Measurements from ENCODE around the gene ZNF683. TPM values are rescaled to one million over a fixed set of nuclear protein-coding genes. Genes with fewer than 3 reads are reported as not detected.

ZNF683 gene
- total and polyA plus RNA-seq, 9 of the 15 experiments (the other 6 are each of a cell fraction or from before 2014, with no cell fraction given), result not detected

DNA sequence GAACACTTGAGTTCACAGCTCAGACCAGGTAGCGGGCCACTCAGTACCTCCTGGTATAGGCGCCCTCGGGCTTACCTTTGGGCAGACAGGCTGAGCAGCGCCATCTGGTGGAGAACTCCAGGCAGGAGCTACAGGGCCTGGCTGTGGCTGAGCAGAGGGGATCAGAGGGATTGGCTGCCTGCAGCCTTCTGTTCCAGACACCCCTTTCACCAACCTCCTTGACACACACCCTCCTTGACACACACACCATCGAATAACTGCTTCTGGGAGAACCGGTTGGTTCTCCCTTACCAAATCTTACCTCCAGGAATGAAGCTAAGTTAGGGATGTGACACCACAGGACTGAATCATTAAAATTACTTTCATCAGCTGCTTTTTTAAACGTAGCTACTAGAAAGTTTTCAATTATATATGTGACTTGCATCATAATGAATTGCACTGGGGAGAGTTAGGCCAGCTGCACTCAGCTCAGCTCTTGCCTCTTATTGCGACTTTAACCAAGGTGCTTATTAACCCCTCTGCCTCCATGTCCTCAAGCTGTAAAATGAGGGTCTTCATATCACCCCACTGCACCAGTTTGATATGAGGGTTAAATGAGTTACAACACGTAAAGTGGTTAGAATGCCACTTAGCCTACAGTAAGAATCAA, 44.7 kb upstream of the ZNF683 start (continued):
- no peak for TF ChIP-seq SMARCA4 (IDR thresholded peaks at IDR 0.05)
- TF ChIP-seq CCNT2 (IDR thresholded peaks at IDR 0.05; ENCODE audit: borderline replicate concordance, extremely low read depth, insufficient read length, low read depth, low read length), result no peak
- no peak for TF ChIP-seq ZNF253 (CRISPR knock-in tag; conservative IDR thresholded peaks at IDR 0.05)
- no peak for TF ChIP-seq TBL1XR1 (IDR thresholded peaks at IDR 0.05; ENCODE audit: low read length in 2 of 2)
- no peak for TF ChIP-seq SMARCA5 (IDR thresholded peaks at IDR 0.05)
- TF ChIP-seq ZNF79 (CRISPR knock-in tag; IDR thresholded peaks at IDR 0.05; ENCODE audit: low read depth), result no peak
- TF ChIP-seq, protein P1, sequence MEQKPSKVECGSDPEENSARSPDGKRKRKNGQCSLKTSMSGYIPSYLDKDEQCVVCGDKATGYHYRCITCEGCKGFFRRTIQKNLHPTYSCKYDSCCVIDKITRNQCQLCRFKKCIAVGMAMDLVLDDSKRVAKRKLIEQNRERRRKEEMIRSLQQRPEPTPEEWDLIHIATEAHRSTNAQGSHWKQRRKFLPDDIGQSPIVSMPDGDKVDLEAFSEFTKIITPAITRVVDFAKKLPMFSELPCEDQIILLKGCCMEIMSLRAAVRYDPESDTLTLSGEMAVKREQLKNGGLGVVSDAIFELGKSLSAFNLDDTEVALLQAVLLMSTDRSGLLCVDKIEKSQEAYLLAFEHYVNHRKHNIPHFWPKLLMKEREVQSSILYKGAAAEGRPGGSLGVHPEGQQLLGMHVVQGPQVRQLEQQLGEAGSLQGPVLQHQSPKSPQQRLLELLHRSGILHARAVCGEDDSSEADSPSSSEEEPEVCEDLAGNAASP (IDR thresholded peaks at IDR 0.05), result no peak
- TF ChIP-seq NEUROD1 (IDR thresholded peaks at IDR 0.05; ENCODE audit: borderline replicate concordance, low read depth, low read length, partially characterized antibody), result no peak
- no peak for TF ChIP-seq SP1 (CRISPR knock-in tag; IDR thresholded peaks at IDR 0.05)
- TF ChIP-seq ZBTB11 (CRISPR knock-in tag; IDR thresholded peaks at IDR 0.05), result no peak
- TF ChIP-seq MAZ (CRISPR knock-in tag; conservative IDR thresholded peaks at IDR 0.05 in 1 of 2, IDR thresholded peaks at IDR 0.05 in 1 of 2), result no peak
- no peak for TF ChIP-seq U2AF2 (optimal IDR thresholded peaks at IDR 0.05; ENCODE audit: low read depth, low read length)
- no peak for TF ChIP-seq FOXK2 (conservative IDR thresholded peaks at IDR 0.05 in 1 of 2, IDR thresholded peaks at IDR 0.05 in 1 of 2; ENCODE audit: low read depth in 2 of 2)
- no peak for TF ChIP-seq ZNF274 (IDR thresholded peaks at IDR 0.05; ENCODE audit: borderline replicate concordance, low read depth, low read length)
- no peak for TF ChIP-seq ZNF184 (CRISPR knock-in tag; IDR thresholded peaks at IDR 0.05)
- no peak for TF ChIP-seq SIN3B (IDR thresholded peaks at IDR 0.05; ENCODE audit: low read depth)
- no peak for TF ChIP-seq ZNF785 (CRISPR knock-in tag; IDR thresholded peaks at IDR 0.05)
- no peak for TF ChIP-seq DDX20 (tag; IDR thresholded peaks at IDR 0.05; ENCODE audit: low read depth)
- TF ChIP-seq, protein P2, sequence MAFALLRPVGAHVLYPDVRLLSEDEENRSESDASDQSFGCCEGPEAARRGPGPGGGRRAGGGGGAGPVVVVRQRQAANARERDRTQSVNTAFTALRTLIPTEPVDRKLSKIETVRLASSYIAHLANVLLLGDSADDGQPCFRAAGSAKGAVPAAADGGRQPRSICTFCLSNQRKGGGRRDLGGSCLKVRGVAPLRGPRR (CRISPR knock-in tag; IDR thresholded peaks at IDR 0.05), result no peak
- no peak for TF ChIP-seq ZNF311 (CRISPR knock-in tag; IDR thresholded peaks at IDR 0.05)
- TF ChIP-seq TOE1 (IDR thresholded peaks at IDR 0.05; ENCODE audit: borderline replicate concordance), result no peak
- no peak for TF ChIP-seq TOE1 (CRISPR knock-in tag; IDR thresholded peaks at IDR 0.05; ENCODE audit: borderline replicate concordance, low read depth)
- TF ChIP-seq CREM (IDR thresholded peaks at IDR 0.05; ENCODE audit: low read depth), result 0 out of 2 replicates have a peak, but pooled peaks have one; percentile 11
- no peak for TF ChIP-seq ZNF561 (CRISPR knock-in tag; conservative IDR thresholded peaks at IDR 0.05)
